Renal pelvis (tissue), 4 donors: Measurements from ENCODE around the gene RHOB. TPM values are rescaled to one million over a fixed set of nuclear protein-coding genes. Genes with fewer than 3 reads are reported as not detected.
"Not testable (repeated sequence)": the region's sequence is repeated elsewhere in the genome, so short reads cannot be mapped to it uniquely, and the experiment has no call there.

Experiments used
- DNase-seq: peaks from one replicate; pipeline ENCODE4 v3.0.0-alpha.2; 2013
- polyA plus RNA-seq, 3 donors: library from polyadenylated mRNA; unstranded; fragments of 120-200 nt; gene quantifications; one replicate each; pipeline ENCODE4 v1.2.1, GENCODE V29; 2013; ENCODE audit not compliant: insufficient read length in 3 of 3

The RHOB gene
- polyA plus RNA-seq, 3 donors: 69.8 to 99.7 (median 90.9) TPM

DNA sequence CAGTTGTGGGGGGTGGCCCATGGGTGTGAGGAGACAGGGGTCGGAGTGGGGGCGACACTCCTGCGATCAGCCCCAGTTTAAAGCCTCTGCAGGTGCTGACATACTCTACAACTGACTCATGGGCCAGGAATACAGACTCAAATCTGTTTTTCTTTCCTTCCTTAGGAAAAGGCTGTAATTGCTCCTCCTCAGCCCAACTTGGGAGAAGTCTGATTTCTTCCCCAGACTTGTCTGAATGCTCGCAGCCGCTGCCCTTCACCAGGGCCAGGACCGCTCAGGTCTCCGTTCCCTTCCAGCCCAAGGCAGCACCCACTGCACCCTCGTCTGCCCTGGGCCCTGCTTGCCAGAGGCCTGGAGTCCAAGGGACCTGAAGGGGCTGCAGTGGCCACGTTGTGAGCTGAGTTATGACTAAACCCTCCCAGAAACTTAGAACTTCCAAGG lies 41.3 kb downstream of the RHOB start:
- no peak for DNase-seq

DNA sequence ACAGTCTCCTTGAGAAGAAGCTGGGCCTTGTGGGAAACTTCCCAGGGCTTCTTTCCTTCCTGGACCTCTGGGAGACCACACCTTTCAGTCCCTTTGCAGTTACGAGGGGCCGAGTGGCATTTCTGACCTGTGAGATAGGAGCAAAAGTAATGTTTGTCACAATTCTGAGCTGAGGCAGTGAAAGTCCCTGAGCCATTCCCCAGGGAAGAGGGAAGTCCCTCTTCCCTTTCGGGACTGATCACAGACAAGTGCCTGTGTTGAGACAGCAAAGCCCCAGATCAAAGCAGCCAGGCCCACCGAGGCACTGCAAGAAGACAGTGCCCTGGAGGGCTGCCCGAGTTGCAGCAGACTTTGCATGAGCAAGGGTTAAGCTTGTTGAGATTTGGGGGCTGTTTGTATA lies 41.9 kb downstream of the RHOB start:
- no peak for DNase-seq

DNA sequence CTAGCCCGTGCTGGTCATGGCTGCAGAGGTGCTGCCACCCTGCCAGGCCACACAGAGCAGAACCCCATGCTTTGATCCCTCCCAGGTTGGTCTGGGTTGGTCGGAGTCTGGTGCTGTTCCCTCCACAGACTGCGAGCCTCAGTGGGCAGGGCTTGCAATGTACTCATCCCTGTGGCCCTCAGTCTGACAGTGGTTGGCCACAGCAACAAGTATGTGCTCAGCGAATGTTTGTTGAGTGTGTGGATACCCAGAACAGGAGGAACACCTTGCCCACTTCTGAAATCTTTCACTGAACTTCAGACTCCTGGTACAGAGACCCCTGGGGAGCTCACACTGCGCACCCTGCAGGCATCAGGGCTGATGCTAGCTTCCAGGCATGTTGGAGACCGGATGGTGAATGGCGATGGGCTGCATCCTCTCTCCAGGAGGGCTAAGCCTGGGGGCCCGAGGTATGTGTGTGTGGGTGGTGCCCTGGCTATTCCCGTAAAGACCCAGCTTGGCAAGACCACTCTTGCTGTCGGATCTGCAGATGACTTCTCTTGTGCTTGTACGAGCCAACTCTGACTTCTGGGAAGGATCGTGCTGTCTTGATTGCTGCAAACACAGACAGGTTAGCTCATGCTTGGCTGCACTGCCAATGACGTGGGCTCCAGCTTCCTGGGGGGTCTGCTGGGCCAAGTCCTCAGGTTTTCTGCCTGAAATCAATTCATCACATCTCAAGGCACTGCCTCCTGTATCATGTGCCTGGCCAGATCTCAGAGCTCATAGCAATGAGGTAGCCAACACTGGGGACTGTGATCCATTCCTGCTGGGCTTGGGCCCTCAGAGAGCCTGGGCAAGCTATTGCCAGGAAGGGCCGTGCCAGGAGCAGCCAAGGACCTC lies 43.7 kb downstream of the RHOB start:
- no peak for DNase-seq

DNA sequence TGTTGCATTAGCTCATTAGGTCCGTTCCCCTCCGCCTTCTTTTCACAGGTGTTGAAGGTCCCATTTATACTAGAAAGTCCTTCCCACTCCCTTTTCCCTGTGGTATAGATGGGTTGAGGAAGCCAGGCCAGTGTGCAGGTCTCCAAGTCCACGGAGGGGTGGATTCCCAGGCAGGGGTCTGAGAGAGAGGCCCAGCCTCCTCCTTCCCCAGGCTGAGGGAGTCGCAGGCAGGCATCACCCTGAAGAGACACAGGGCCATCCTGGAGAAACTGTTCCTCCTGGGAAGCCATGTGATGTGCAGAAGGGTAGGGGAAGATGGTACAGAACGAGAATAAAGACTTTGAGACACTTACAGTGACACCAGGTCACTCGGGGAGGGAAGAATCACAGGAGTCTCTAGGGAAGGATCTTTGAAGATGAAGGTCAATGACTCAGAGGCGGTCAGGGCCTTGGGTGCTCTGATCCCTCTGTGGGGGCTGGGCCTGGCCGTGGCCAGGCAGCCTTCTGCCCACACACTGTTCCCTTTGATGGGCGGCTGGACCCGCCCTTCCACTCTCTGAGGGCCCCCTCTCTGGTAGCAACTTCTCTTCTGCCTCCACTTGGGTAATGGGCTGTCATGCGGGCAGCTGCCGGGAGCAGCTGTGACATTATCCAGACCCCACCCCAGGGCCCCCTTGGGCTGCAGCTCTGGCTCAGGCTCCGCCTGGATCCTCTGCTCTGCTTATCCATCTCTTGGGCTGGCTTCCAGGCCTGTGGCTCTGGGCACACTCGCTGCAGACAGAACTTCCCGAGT lies 45.1 kb downstream of the RHOB start:
- DNase-seq: no peak

DNA sequence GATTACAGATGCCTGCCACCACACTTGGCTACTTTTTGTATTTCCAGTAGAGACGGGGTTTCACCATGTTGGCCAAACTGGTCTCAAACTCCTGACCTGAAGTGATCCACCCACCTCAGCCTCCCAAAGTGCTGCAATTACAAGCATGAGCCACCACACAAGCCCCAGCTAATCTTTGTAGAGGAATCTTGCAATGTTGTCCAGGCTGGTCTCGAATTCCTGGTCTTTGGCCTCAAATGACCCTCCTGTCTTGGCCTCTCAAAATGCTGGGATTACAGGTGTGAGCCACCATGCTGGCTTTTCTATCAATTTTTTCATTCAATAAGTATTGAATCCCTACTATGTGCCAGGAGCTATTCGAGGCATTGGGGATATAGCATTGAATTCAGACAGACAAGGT lies 46.2 kb downstream of the RHOB start:
- not testable (repeated sequence) for DNase-seq

DNA sequence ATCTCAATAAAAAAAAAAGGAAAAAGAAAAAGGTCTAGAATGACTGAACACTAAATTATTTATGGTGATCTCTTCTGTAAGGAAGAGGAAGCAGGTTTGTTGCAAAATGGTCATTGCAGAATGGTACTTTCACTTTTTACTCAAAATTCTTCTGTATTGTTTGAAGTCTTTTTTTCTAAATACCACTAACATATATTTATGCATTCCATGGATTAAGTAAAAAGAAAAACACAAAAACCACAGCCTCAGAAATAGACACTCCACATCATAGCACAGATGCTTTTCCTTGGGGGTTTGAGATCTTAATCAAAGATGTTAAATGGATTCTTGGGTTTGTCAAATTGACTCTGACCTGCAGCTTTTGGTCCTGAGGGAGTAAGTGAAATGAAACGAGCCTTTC lies 47.4 kb downstream of the RHOB start:
- no peak for DNase-seq

DNA sequence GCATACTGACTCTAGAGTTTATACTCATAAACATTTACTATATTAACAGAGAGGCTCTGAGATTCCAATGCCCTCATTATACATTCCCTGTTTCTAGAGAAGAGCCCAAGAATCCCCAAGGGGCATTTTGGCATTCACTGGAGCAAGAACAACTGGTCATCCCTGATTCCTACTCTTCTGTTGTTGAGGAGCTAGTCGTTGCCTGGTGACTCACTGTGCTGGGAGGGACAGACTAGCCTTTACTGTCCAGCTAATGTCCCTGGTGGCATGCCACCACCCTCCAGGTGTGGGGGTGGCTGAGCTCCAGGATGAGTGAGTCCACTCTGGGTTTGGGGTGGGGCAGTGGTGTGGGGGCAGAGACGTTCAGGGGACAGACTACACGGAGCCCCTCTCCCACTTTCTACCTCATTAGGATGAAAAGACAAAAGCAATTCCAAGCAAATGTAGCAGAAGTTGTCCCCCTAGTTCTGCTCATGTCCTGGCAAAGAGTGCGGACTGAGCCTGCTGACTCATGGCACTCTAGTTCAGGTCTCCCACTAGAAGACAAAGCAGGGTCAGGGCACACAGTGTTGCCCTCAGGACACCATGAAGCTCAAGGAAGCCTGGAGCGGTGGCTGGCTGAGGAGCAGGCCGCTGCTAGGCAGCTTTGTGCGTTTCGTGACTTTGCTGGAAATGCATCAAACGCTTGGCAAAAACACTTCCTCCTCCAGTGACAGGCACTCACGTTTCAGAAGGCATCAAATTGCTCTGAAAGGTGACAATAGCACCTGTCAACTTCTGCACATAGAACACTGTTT lies 49.4 kb downstream of the RHOB start:
- DNase-seq: no peak

DNA sequence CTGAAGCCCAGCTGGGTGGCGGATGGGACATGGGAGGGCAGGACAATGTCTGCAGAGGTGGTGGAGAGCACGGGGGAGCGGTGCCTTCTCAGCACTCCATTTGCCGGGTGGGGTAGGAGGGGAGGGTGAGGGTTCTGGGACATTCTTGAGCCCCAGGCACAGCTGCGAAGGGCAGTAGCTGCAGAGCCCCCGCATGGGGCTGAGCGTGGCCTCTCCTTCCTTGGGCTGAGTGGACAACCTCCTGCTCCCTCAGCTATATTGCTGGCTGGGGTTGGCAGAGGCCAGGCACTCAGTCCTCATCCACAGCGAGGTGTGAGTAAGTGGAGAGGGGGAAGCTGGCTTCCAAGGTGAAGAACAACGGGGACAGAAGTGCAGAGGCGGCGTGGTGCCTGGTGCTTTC lies 50.1 kb downstream of the RHOB start:
- DNase-seq: no peak

Other genes starting within 250 kb of the RHOB start
- gene SDC1, start 221.9 kb upstream of the RHOB start, polyA plus RNA-seq: 10 to 100 TPM; 28.3 to 34.5 (median 31.0) TPM
- 100 to 1,000 TPM in 2 of 3 donors, 10 to 100 TPM in 1; 91.5 to 111 (median 102) TPM for gene PUM2, start 96.2 kb upstream of the RHOB start, polyA plus RNA-seq
- 10 to 100 TPM; 18.7 to 22.2 (median 20.6) TPM for gene HS1BP3, start 204.0 kb downstream of the RHOB start, polyA plus RNA-seq
- gene GDF7, start 220.1 kb downstream of the RHOB start, polyA plus RNA-seq: 1 to 10 TPM; 2.7 to 4.7 (median 4.1) TPM